HepG2 (cell line): ENCODE results near the gene WNK4. TPM values are rescaled to one million over a fixed set of nuclear protein-coding genes. Genes with fewer than 3 reads are reported as not detected.

Experiments
- DR1 ChIP-seq: sonication (generic); formaldehyde crosslinking; IDR thresholded peaks from 2 replicates; pipeline ENCODE4 v1.8.0; 2021; ENCODE audit warnings: mild to moderate bottlenecking, missing genetic modification reagents, inconsistent platforms
- EZH2 ChIP-seq: conservative IDR thresholded peaks from 2 replicates; pipeline ENCODE4 v1.6.1; 2012; ENCODE audit warnings: mild to moderate bottlenecking, low read depth, low read length, moderate library complexity
- FOXJ3 ChIP-seq: sonication (generic); formaldehyde crosslinking; IDR thresholded peaks from 2 replicates; pipeline ENCODE4 v1.4.0; 2020; ENCODE audit warnings: missing genetic modification reagents, mild to moderate bottlenecking, borderline replicate concordance
- FOXK1 ChIP-seq: sonication (generic); formaldehyde crosslinking; IDR thresholded peaks from 2 replicates; pipeline ENCODE4 v1.4.0; 2020; ENCODE audit warnings: low read depth, missing genetic modification reagents, borderline replicate concordance
- FOXO1 ChIP-seq: sonication (generic); formaldehyde crosslinking; IDR thresholded peaks from 2 replicates; pipeline ENCODE4 v1.4.0; 2020; ENCODE audit warnings: missing genetic modification reagents
- FOXP4 ChIP-seq: sonication (generic); formaldehyde crosslinking; IDR thresholded peaks from 2 replicates; pipeline ENCODE4 v1.4.0; 2020; ENCODE audit warnings: missing genetic modification reagents
- GATAD2A ChIP-seq: IDR thresholded peaks from 2 replicates; pipeline ENCODE4 v1.6.1; 2016
- GFI1 ChIP-seq: sonication (generic); formaldehyde crosslinking; IDR thresholded peaks from 2 replicates; pipeline ENCODE4 v1.5.0; 2020; ENCODE audit warnings: missing genetic modification reagents, mild to moderate bottlenecking, borderline replicate concordance
- HMG20A ChIP-seq: IDR thresholded peaks from 2 replicates; pipeline ENCODE4 v1.6.1; 2016; ENCODE audit warnings: borderline replicate concordance
- HNF4A ChIP-seq: sonication (generic); formaldehyde crosslinking; IDR thresholded peaks from 2 replicates; pipeline ENCODE4 v1.4.0; 2020; ENCODE audit warnings: missing genetic modification reagents
- MAZ ChIP-seq, 2 experiments: sonication (generic) in 1 of 2; formaldehyde crosslinking in 1 of 2; IDR thresholded peaks; 2 replicates each; pipeline versions ENCODE4 v1.5.0 to v1.6.1; 2012 to 2020; ENCODE audit warnings: low read depth in 2 of 2, mild to moderate bottlenecking in 2 of 2, borderline replicate concordance in 1 of 2, improper control_type of control experiment in 1 of 2, low read length in 1 of 2, missing genetic modification reagents in 1 of 2, moderate library complexity in 1 of 2
- RXRB ChIP-seq: IDR thresholded peaks from 2 replicates; pipeline ENCODE4 v1.6.1; 2016; ENCODE audit warnings: borderline replicate concordance, missing genetic modification reagents, missing compliant biosample characterization
- SAP130 ChIP-seq: IDR thresholded peaks from 2 replicates; pipeline ENCODE4 v1.6.1; 2016; ENCODE audit warnings: low read depth
- SNAPC2 ChIP-seq: sonication (generic); formaldehyde crosslinking; IDR thresholded peaks from 2 replicates; pipeline ENCODE4 v1.8.1; 2022; ENCODE audit warnings: mild to moderate bottlenecking, missing genetic modification reagents
- TAF15 ChIP-seq: fragments of 200-400 bp; formaldehyde crosslinking; IDR thresholded peaks from one replicate; pipeline ENCODE4 v1.6.1; 2018; ENCODE audit warnings: mild to moderate bottlenecking, low read depth, low read length; ENCODE audit not compliant: poor library complexity, severe bottlenecking
- ZNF337 ChIP-seq: sonication (generic); formaldehyde crosslinking; IDR thresholded peaks from 2 replicates; pipeline ENCODE4 v1.5.1; 2020; ENCODE audit warnings: missing genetic modification reagents, low read depth, mild to moderate bottlenecking, borderline replicate concordance
- ZNF546 ChIP-seq: sonication (generic); formaldehyde crosslinking; conservative IDR thresholded peaks from 2 replicates; pipeline ENCODE4 v1.8.1; 2023; ENCODE audit warnings: mild to moderate bottlenecking, missing genetic modification reagents
- ZNF615 ChIP-seq: sonication (generic); formaldehyde crosslinking; IDR thresholded peaks from 2 replicates; pipeline ENCODE4 v1.5.0; 2020; ENCODE audit warnings: mild to moderate bottlenecking, missing genetic modification reagents, borderline replicate concordance
- ZNF7 ChIP-seq: IDR thresholded peaks from 2 replicates; pipeline ENCODE4 v1.6.1; 2016; ENCODE audit warnings: missing biosample characterization, missing genetic modification reagents
- ZNF713 ChIP-seq: sonication (generic); formaldehyde crosslinking; IDR thresholded peaks from 2 replicates; pipeline ENCODE4 v1.4.0; 2020; ENCODE audit warnings: mild to moderate bottlenecking, missing genetic modification reagents
- ZNF878 ChIP-seq: sonication (generic); formaldehyde crosslinking; IDR thresholded peaks from 2 replicates; pipeline ENCODE4 v1.8.1; 2023; ENCODE audit warnings: mild to moderate bottlenecking, missing genetic modification reagents, moderate library complexity
- polyA plus RNA-seq, 8 experiments: library from polyadenylated mRNA; depleted of rRNA in 3 of 8; stranded (reverse) in 7 of 8; unstranded in 1 of 8; fragments of >200 nt; fragmentation: Illumina TruSeq in 4 of 8; extraction: Trizol in 4 of 8; gene quantifications; 2 replicates each; pipeline versions ENCODE4 v1.2.1 to v1.2.3, GENCODE V29; 2011 to 2016; ENCODE audit warnings: low read depth in 4 of 8, missing spikeins in 1 of 8, mixed read lengths in 1 of 8; ENCODE audit not compliant: insufficient read depth in 1 of 8
- total RNA-seq, 5 experiments: library from RNA; depleted of rRNA; stranded (reverse); fragments of >200 nt; fragmentation: Illumina TruSeq; extraction: Trizol; gene quantifications; 2 replicates each; pipeline ENCODE4 v1.2.3, GENCODE V29; 2016; ENCODE audit warnings: low read depth in 1 of 5
- TF ChIP-seq, protein P1 (sequence below): sonication (generic); formaldehyde crosslinking; IDR thresholded peaks from 2 replicates; pipeline ENCODE4 v1.4.0; 2020; ENCODE audit warnings: missing genetic modification reagents
- TF ChIP-seq, protein P2 (sequence below): sonication (generic); formaldehyde crosslinking; conservative IDR thresholded peaks from 2 replicates; pipeline ENCODE4 v1.8.1; 2023; ENCODE audit warnings: missing genetic modification reagents

WNK4 gene
- total and polyA plus RNA-seq, 2 of the 13 experiments (the other 11 are each of a cell fraction or from before 2014, with no cell fraction given): 2.7 to 13.7 TPM

GRCh38 chr17:42832213-42832933 is 52.0 kb downstream of the WNK4 start (continued):
- TF ChIP-seq, protein P1, sequence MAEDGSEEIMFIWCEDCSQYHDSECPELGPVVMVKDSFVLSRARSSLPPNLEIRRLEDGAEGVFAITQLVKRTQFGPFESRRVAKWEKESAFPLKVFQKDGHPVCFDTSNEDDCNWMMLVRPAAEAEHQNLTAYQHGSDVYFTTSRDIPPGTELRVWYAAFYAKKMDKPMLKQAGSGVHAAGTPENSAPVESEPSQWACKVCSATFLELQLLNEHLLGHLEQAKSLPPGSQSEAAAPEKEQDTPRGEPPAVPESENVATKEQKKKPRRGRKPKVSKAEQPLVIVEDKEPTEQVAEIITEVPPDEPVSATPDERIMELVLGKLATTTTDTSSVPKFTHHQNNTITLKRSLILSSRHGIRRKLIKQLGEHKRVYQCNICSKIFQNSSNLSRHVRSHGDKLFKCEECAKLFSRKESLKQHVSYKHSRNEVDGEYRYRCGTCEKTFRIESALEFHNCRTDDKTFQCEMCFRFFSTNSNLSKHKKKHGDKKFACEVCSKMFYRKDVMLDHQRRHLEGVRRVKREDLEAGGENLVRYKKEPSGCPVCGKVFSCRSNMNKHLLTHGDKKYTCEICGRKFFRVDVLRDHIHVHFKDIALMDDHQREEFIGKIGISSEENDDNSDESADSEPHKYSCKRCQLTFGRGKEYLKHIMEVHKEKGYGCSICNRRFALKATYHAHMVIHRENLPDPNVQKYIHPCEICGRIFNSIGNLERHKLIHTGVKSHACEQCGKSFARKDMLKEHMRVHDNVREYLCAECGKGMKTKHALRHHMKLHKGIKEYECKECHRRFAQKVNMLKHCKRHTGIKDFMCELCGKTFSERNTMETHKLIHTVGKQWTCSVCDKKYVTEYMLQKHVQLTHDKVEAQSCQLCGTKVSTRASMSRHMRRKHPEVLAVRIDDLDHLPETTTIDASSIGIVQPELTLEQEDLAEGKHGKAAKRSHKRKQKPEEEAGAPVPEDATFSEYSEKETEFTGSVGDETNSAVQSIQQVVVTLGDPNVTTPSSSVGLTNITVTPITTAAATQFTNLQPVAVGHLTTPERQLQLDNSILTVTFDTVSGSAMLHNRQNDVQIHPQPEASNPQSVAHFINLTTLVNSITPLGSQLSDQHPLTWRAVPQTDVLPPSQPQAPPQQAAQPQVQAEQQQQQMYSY (CRISPR knock-in tag): peak; percentile 75; the same call in 1 of the 2 replicates
- TF ChIP-seq GFI1 (no peak), ZNF7 (CRISPR knock-in tag) (no peak), FOXK1 (CRISPR knock-in tag) (0 out of 2 replicates have a peak, but pooled peaks have one; percentile 64), ZNF713 (0 out of 2 replicates have a peak, but pooled peaks have one; percentile 11), RXRB (CRISPR knock-in tag) (peak; percentile 47; the same call in 1 of the 2 replicates), SAP130 (CRISPR knock-in tag) (peak; percentile 79), FOXJ3 (CRISPR knock-in tag) (peak; percentile 45; the same call in 1 of the 2 replicates), SNAPC2 (peak; percentile 65; the same call in 1 of the 2 replicates), GATAD2A (CRISPR knock-in tag) (peak; percentile 72), HNF4A (peak; percentile 59), FOXO1 (peak; percentile 28; the same call in 1 of the 2 replicates), EZH2 (no peak), ZNF878 (CRISPR knock-in tag) (peak; percentile 16; the same call in 1 of the 2 replicates), ZNF615 (CRISPR knock-in tag) (no peak), ZNF546 (CRISPR knock-in tag) (no peak), TAF15 (no peak), HMG20A (CRISPR knock-in tag) (peak; percentile 44; the same call in 1 of the 2 replicates), DR1 (no peak), MAZ (IDR thresholded peaks at IDR 0.05; ENCODE audit: borderline replicate concordance, low read depth, low read length) (no peak), MAZ (CRISPR knock-in tag; IDR thresholded peaks at IDR 0.05; ENCODE audit: low read depth) (0 out of 2 replicates have a peak, but pooled peaks have one; percentile 19), ZNF337 (CRISPR knock-in tag) (no peak; the same call in 1 of the 2 replicates), FOXP4 (CRISPR knock-in tag) (peak; percentile 47; the same call in 1 of the 2 replicates)
- TF ChIP-seq, protein P2, sequence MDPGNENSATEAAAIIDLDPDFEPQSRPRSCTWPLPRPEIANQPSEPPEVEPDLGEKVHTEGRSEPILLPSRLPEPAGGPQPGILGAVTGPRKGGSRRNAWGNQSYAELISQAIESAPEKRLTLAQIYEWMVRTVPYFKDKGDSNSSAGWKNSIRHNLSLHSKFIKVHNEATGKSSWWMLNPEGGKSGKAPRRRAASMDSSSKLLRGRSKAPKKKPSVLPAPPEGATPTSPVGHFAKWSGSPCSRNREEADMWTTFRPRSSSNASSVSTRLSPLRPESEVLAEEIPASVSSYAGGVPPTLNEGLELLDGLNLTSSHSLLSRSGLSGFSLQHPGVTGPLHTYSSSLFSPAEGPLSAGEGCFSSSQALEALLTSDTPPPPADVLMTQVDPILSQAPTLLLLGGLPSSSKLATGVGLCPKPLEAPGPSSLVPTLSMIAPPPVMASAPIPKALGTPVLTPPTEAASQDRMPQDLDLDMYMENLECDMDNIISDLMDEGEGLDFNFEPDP (CRISPR knock-in tag): no peak
